Central memory CD4-positive, alpha-beta T cell (primary cell): Measurements from ENCODE around the gene NALCN.
"Not testable (repeated sequence)": the region's sequence is repeated elsewhere in the genome, so short reads cannot be mapped to it uniquely, and the experiment has no call there.

Source experiments
- DNase-seq: peaks from one replicate; pipeline ENCODE4 v3.0.0; 2022

NALCN gene

DNA sequence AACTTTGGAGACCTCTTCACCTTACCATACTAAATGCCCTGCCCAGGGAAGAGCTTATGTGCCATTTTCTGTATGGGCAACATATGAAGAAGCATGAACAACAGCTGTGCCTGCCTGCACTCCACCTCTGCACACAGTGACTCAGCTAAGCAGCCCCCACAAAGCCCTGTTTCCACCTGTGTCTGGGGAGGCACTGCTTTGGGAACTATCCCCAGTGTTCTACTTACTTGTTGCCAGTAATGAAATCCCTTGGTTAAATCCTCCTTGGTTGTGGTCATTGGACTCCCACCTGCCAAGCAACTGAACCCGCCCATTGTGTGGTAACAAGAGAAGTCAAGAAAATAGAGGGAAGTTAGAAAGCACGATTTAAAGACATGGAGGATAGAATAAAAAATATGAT is 84.6 kb downstream of the NALCN start:
- no peak for DNase-seq

DNA sequence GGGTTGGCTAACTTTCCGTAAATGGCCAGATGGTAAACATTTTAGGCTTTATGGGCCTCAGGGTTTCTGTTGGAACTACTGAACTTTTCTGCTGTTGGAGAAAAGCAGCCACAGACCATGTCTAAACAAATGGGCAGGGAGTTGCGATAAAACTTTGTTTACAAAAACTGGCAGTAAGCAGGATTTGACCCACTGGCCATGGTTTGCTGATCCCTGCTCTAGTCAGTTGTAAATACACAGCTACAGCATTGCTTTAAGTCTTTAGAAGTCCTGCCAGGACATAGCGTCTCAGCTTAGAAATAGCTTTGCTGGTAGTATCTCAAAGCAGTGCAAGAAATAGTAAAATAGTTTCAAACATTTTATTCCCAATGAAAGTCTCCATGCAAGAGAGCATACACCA is 88.4 kb downstream of the NALCN start:
- DNase-seq, result no peak

DNA sequence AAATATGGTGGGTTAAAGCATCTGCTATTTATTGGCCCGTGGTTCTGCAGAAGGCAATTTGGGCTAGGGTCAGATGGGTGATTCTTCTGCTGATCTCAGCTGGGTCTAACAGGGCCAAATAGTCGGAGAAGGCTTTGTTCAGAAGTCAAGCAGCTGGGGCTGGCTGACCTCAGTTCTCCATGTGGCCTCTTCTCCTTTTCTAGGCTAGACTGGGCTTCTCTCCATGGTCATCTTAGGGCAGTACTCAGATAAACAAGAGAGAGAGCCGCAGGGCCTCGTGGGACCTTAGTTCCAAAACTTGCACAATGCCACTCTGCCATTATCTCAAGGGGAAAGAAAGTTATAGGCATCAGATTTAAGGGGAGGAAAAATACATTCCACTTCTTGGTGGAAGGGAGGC is 89.6 kb downstream of the NALCN start:
- DNase-seq, result no peak

DNA sequence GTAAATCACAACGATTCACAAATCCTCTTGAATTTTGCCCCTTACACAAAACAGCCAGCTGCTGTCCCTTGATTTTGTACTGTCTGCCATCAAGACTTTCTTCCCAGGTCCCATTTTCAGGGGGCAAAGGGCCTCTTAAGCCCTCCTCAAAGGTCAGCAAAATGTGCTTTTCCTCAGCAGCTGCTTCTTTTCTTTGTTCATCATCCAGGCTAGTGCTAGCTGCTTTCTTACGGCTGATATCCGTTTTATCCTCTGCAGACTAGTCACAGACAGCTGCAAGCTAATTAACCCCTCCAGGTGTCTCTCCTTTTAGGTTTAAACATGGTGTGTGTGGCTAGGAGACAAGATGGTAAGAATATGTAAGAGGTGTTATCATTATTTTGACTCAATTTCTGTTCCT is 90.9 kb downstream of the NALCN start:
- DNase-seq, result no peak

DNA sequence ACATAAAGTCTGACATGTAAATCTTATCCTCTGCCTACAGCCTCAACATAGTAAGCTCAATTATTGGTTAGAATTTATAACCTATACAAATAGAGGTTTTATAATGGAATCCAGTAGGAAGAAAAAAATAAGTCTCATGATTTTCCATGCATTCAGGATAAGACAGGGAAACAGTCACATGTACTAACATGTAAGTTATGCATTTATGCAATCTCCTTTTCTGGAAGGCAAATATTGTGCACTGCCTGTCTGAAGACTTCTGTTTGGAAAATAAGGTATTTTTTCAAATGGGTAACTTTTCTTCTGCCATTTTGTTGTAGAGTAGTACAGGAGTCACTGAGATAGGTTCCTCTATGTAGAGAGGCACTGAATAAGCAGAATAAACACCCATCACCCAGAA is 92.7 kb downstream of the NALCN start:
- no peak for DNase-seq

DNA sequence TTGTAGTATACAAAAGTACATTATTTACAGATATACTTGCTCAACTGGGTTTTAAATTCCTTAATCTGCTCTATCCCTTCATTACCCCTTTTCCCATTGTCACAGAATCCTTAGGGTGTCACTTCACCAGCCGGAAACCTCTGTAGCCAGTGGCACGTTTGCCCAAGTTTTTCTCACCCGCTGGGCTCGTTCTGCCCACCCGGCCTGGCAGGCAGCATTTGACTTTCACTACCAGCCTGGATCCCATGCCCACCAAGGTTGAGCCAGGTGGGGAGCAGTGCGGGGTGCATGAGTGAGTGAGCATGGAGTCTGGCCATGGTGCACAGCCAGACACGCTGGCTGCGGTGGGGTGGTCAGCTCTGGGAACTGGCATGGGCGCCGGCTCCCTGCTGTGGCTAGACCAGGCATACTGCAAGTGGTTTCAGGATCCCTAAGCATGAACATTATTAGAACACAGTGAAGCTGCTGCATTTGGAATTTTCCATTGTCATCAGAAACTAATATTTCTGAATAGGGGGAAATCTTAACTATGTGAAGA is 98.3 kb downstream of the NALCN start:
- no peak for DNase-seq

DNA sequence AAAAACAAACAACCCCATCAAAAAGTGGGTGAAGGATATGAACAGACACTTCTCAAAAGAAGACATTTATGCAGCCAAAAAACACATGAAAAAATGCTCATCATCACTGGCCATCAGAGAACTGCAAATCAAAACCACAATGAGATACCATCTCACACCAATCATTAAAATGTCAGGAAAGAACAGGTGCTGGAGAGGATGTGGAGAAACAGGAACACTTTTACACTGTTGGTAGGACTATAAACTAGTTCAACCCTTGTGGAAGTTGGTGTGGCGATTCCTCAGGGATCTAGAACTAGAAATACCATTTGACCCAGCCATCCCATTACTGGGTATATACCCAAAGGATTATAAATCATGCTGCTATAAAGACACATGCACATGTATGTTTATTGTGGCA is 102.8 kb downstream of the NALCN start:
- DNase-seq, result not testable (repeated sequence)

DNA sequence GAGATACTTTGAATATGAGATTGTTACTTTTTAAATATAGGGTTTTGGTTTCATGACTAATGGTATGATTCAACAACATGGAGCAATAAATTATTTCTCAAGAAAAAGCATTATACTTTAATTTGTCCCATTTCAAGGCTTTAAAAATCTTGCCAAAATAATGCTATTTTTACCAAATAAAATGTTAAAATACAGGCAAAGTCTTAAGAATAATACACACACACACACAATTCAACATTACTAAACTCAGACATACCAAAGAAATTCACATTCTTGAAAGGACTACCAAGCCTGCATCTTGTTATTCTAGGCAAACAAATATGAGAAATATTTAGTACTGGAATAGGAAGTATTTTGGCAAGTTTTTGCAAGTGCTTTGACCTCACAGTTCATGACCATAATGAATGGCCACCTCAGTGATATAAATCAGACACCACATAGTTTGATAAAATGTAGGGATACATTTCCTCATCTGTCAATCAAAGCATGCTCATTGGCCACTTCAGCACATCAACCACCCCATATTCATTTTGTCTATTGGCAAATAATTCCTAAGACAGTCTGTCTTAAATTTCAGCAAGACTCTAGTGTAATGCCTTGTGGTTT is 107.2 kb downstream of the NALCN start:
- DNase-seq, result no peak

DNA sequence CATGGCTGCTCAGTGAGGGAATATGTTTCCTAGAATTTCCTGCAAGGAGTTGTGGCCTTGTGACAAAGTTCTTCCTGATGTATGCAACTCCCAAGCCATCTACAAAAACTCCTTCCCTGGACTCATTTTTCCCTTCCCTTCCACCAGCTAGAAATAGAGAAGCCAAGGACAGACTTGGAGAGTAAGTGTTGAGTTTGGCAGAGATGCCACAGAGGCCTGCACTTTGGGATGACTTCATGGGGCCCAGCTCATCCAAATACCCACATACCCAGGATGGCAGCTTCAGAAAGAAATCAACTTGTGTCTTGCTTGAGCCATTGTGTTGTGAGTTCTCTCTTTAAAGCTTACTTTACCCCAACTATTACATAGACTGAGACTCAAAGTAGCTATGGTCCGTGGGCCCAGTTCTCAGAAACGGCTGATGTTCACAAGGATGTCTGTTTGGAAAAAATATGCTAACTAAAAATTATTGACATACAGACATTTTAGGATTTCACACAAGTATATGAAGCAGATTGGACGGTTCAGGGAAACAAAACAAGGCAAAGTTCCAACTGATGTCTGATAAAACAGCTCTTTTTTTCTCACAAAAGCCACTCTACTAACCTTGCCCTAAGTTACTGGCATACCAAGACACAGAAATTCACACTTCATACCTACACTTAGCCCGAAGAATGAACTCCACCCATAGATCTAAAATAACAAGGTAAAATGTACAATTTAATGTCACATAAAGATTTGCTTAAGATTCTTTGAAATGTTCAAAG is 107.9 kb downstream of the NALCN start:
- no peak for DNase-seq

DNA sequence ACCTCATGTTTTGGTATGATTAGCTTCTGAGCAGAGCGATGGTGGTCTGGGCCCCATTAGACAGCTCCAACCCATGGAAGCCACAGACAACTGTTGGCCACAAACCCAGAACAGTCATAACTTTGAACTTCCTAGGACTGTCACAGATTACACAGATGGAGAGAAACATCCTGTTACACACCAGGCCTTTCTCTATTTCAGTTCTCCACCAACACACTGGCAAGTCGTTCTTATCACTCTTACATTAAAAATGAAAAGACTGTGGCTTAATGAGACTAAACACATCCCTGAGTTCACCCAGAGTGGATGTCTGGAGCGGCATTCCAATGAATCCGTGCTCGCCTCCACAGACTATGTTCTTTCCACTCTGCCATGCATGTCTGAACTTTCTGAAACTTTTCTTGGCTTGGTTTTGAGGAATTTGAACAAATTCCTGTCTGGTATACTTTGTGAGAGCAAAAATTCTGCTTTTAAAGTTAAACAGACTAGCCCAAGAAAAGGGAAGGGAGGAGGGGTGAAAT is 109.1 kb downstream of the NALCN start:
- no peak for DNase-seq

DNA sequence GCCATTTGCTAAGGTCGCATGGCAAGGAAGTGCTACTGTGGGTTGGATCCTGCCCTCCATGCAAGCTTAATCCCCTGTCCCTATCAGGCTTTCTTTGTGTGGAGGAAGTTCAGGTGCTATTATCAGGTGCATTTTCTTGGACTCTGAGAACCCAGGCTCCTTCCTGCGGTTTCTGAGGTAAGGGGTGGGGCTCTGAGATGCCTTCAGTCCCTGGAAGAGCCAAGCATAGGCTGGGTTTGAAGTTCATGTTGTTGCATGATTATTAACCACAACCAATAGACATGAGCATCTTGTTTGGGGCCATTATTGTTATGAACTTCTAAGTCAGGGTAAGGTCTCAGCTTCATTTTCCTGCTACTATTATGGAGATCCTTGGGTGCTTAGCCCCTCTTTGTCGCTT is 109.5 kb downstream of the NALCN start:
- DNase-seq, result no peak

DNA sequence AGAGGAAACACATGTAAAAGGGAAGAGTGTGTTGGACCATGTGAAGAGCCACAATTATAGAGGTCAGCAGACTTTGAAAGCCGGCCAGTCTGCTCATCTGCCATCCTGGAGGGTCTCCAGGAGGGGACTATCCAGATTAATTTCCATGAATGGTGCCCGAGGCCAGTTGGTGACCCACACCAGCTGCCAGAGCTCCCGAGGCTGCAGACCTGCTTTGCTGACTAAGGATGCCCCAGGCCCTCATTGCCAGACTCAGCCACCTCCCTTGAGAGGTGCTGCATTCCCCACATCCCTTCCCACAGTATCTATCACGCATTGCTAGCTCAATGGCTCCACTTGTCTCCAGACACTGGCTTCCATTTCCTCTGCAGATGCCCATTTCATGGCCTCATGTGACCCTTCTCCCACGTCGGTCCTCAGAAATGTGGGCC is 110.3 kb downstream of the NALCN start:
- DNase-seq, result no peak

DNA sequence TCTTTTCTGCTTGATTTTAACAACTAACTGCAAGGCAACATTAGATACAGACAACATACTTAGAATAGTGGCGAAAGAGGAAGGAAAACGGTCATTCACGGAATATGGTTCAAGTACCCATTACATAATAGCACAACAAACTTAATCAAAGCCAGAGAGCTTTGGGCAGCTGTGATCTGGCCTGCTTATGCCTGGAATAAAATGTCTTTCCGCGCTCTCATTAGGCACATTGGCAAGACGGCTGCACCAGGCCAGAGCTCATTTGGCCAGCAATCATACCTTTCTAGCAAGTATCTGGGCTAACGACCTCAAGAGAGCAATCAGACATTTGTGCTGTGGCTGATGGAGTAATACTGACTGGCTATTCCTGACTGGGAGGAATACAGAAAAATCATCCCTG is 112.8 kb downstream of the NALCN start:
- DNase-seq, result no peak

DNA sequence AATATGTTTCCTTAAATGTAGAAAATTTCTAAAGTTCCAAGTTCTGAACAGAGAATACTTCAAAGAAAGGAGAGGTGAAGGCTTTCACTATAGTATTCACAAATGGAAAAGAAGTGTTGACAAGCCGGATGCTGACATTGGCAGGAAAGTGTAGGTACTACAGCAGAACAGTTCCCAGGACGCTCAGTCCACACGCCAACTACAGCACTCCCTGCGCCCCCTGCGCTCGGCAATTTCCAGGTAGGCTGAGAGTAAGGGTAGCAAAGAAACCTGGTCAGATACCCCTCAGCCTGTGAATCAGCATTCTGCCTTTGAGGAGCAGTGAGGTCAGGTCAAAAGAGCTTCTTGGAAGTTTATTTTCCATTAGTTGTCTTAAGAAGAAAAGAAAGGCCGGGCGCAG is 115.3 kb downstream of the NALCN start:
- no peak for DNase-seq

DNA sequence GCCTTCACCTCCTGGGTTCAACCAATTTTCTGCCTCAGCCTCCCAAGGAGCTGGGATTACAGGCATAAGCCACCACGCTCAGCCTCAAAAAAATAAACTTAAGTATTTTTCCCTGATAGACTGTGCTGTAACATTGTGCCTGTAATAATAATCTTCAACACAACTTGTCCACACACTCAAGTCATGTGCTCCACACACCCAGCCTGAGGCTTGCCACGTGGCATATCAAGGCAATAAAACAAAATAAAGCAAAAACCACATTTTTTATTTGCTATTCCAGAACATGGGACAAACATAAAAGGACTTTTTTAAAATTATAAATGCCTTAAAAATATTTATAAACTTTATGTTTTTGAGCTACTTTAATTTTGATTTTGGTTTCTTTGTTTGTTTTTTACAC is 115.8 kb downstream of the NALCN start:
- DNase-seq, result no peak

DNA sequence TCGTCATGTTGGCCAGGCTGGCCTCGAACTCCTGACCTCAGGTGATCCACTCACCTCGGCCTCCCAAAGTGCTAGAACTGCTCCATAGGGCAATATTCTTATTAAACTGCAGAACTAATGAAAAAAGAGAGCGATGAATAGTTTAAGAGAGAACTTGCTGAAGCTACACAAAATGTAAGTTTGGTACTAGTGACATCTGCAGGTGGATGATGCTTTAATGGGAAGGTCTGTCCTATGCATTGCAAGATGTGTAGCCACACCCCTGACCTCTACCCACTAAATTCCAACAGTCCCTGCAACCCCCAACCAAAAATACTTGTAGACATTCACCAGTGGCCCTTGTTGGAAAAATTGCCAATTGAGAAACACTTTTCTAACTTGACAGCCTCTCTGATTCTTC is 117.8 kb downstream of the NALCN start:
- no peak for DNase-seq

DNA sequence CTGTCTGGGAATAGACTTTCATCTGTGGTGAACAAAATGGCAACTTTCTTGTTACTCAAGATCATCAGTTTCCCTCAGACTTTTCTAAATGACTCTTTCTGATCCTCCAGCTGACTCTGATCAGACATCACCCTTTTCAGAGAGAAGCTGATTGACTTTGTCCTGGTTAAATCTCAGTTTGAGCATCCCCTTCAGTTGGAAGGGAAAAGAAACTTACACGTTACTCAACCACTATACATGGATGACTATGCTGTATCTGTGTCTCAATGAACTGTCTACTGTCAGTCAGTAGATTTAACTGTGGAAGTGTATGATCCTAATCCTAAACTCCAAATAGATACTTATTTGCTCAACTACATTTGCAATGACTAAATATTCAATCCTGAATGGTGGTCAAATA is 118.5 kb downstream of the NALCN start:
- no peak for DNase-seq

DNA sequence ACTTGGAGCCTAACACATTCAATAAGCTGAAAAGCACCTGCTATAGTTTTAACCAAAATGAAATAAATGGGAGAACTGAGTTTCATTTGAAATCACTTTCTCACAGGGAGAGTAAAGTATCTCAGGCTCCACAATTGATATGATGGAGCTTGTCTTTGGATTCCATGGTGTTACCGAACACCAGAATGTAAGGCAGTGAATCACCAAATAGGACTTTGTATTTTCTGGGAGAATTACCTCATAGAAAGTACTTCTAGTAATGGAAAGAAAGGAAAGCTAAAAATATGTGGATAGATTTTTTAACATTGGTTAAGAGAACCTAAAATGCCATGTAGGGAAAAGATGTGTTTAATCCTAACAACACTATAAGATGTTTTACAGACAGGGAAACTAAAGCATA is 123.6 kb downstream of the NALCN start:
- no peak for DNase-seq

DNA sequence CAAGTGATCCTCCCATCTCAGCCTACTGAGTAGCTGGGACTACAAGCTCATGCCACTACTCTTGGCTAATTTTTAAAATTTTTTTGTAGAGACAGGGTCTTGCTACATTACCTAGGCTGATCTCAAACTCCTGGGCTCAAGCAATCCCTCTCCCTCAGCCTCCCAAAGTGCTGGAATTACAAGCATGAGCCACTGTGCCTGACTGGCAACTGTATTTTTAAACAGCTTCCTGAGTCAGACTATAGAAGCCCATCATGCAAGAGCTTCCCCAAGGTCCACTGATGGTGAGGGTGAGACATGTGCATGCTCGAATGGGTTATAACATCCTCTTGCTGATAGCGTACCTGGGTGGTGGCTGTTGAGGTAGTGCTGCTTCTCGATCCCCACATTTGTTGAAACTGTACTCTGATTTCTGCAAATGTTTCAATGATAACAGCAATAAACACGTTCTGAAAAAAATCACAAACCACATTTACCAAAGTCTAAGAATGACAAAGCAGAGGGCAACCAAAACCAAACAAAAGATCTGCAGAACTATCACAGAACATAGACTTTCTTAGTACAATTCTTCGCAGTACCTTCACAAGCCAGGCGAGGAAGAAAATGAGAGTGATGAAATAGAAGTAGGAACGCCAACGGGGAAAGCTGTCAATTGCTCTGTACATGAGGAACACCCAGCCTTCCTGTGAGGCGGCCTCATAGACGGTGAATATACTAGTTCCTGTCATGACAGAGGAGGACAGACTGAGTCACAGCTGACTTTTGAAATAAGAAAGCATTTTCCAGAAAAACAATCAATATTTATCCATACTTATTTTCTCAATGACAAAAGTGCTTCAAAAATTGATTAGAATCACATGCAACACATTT is 124.4 kb downstream of the NALCN start:
- no peak for DNase-seq

DNA sequence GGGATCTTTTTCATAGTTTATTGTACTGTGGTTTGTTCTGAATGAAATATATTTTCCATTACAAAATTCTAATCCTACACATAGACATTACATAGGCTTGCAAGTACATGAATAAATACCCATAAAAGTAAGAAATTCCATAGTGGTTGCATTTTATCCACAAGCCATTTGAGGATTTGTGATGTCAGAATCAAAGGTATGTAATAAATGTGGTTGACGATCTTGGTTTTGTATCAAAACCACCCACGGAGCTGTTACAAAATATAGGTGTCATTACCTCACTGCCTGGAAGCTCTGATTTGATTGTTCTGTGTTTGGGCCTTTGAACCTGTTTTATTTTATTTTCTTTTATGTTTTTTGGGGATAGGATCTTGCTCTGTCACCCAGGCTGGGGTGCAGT is 125.1 kb downstream of the NALCN start:
- no peak for DNase-seq

DNA sequence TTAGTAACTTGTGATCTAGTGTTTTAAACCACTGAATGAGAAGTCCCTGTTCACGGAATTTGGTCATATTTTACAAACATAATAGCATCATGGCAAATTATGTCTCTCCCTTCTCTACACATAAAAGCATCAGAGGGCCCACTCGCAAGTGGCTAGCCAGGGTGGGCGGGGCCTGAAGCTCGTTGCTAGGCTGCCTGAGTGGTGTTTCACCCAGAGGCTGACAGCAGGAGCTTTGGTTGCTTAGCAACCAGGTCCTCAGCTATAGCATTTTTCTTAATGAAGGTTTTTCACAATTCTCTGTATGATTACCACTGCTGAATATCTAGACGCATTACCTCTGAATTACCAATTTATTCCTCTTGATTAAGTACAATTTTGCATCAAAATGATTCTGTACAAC is 126.5 kb downstream of the NALCN start:
- peak; percentile 2 for DNase-seq

DNA sequence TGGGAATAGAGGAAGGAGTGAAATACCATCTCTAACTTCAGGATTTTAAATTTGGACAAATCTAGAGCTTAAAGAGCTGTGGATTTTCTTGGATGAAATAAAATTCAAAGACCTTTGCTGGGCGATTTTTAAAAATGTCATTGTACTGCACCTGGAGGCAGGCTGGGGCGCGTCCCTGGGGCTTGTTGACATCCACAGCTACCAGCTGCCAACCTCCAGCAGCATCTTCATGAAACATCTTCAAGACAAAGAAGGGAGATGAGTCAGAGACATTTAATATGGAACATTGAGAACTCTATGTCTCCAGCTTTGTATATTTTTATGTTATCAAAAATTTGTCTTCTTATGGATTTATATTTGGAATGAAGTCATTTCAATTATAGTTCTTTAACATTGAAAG is 132.5 kb downstream of the NALCN start:
- DNase-seq, result no peak

DNA sequence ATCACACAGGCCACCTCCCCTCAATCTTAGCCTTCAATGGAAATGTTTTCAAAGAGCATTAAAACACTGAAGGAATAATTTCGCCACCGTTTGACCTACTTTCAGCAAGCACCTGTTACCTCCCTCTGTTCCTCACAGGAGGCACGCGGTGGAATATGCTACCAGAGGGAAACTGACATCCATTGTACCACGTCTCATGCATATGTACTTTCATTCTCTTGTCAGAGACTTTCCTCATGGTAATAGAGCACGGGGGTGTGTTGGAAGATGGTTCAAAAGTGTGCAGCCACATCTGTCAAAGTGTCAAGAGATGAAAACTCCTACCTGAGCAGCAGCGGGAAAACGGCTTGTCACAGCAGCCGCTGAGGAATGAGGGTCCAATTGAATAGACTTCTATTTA is 143.4 kb downstream of the NALCN start:
- no peak for DNase-seq
